Pulmonary artery endothelial cell (primary cell): ENCODE measurements around the gene GRAP. TPM values are rescaled to one million over a fixed set of nuclear protein-coding genes. Genes with fewer than 3 reads are reported as not detected.
"Not testable (repeated sequence)": the region's sequence is repeated elsewhere in the genome, so short reads cannot be mapped to it uniquely, and the experiment has no call there.

ENCODE experiments used
- DNase-seq: peaks from one replicate; pipeline ENCODE4 v3.0.0-alpha.2; 2011; ENCODE audit warnings: low read depth, low spot score
- total RNA-seq: library from RNA; depleted of rRNA; stranded (reverse); fragments of >200 nt; gene quantifications from 2 replicates; pipeline ENCODE4 v1.2.3, GENCODE V29; 2014

The GRAP gene
- total RNA-seq: 16.5 and 20.5 TPM in 2 replicates

DNA sequence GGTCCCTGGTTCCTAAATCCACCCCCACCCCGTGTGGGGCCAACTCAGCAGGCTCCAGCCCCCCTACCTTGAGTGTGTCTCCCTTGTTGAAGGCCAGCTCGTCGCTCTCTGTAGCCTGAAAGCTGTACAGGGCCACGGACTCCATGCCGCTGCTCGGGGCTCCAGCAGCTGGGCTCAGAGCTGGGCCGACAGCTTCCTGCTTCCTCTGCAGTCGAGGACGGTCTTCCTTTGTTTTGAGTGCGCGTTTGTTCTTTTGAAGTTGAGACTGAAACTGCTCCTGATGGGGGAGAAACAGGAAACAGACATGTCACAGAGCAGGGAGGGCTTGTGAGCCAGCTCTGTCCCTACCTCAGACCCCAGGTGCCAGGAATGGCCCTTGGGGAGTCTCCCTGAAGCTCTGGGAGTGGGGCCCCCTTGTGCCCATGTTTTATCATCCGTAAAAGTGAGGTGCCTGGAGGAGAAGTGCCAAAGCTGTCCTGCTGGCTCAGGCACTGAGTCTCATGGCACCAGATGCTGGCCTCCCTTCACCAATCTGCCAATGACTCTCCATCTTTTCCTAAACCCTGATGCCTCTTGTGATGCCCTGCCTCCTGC is at the start of gene GRAP:
TSS of gene GRAP (minus strand) at position 176 of the 594 bp plus-strand sequence. CDS start at position 145, 31 bp downstream.
- DNase-seq: not testable (repeated sequence)

- DNase-seq: not testable (repeated sequence)
Measured at GRCh38 chr17:19093684-19094438, 47.1 kb upstream of the GRAP start.

- not testable (repeated sequence) for DNase-seq
Measured at GRCh38 chr17:19092737-19093683, 46.3 kb upstream of the GRAP start.

GRCh38 chr17:19090058-19090772 is 43.5 kb upstream of the GRAP start:
- DNase-seq: not testable (repeated sequence)

DNA sequence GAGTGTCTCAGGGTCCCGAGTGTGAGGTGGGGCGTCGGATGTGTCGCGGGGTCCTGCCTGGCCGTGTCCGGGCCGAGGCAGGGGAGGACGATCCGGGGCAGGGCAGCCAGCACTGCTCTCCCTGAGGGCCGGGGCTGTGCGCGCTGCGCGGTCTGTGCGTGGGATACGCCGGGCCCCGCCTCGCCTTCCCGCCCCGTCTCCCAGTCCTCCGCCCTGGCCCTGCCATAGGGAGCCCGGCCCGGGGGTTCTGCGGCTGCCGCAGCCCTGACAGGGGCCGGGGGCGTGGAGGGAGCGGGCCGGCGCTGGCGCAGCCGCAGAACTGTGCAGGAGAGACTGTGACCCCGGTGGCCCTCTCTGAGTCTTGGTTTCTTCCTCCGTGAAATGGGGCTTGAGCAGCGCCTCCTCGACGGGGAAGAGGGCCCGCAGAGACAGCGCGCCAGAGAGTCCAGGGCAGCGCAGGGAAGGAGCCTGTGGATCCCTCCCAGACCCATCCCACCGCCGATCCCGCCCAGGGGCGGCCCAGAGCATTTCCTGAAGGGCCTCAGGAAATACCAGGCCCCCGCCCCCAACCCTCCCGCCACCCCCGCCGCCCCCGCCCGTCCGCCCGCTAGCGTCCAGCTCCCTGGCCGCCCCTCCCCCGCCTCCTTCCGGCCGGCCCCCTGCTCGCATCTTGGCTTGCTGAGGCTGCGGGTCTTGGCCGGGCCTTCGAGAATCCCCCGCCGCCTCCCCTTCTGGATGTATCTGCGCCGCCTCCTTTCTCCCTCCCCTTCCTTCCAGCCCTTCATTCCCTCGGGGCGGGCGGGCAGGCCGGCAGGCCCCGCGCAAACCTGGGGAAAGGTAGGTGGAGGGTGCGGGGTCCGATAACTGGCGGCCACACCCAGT is 42.3 kb upstream of the GRAP start:
- DNase-seq: not testable (repeated sequence)

GRCh38 chr17:19077386-19077785 is 30.6 kb upstream of the GRAP start:
- not testable (repeated sequence) for DNase-seq

GRCh38 chr17:19076398-19077192 is 29.8 kb upstream of the GRAP start:
- DNase-seq: not testable (repeated sequence)

GRCh38 chr17:19070318-19071168 is 23.8 kb upstream of the GRAP start:
- DNase-seq: not testable (repeated sequence)

DNA sequence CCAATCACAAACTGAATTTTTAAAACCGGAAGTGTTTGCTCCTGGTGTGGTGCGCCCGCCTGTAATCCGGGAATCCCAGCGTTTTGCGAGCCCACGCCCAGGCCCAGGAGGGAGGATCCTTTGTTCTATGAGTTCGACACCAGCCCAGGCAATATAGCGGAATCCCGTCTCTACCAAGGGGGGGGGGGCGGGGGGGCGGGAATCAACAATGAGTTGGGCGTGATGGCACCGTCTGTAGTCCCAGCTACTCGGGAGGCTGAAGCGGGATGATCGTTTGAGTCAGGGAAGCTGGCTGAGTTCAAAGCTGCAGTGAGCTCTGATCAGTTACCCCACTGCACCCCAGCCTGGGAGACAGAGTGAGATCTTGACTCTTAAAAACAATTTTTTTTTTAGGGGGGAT is 17.6 kb upstream of the GRAP start:
- not testable (repeated sequence) for DNase-seq

DNA sequence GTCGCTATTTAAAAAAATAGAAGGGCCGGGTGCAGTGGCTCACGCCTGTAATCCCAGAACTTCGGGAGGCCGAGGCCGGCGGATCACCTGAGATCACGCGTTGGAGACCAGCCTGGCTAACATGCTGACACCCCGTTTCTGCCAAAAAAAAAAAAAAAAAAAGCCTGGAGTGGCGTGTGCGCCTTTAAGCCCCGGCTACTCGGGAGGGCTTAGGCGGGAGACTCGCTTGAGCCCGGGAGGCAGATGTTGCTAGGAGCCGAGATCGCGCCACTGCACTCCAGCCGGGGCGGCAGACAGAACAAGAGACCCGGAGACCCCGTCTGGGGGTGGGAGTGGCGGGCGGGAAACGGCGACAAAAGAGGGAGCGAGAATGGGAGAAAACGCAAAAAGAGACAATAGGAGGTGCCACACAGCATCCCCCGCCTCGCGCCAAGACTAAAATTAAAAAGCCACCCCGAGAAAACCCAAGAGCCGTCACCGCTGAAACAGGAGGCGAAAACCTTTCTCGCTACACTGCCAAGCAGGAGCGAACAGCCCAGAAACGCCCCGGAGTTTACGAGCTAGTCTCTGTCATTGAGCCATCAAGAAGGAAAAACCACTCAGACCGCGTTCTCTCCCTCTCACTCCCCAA is 16.7 kb upstream of the GRAP start:
- DNase-seq: not testable (repeated sequence)

DNA sequence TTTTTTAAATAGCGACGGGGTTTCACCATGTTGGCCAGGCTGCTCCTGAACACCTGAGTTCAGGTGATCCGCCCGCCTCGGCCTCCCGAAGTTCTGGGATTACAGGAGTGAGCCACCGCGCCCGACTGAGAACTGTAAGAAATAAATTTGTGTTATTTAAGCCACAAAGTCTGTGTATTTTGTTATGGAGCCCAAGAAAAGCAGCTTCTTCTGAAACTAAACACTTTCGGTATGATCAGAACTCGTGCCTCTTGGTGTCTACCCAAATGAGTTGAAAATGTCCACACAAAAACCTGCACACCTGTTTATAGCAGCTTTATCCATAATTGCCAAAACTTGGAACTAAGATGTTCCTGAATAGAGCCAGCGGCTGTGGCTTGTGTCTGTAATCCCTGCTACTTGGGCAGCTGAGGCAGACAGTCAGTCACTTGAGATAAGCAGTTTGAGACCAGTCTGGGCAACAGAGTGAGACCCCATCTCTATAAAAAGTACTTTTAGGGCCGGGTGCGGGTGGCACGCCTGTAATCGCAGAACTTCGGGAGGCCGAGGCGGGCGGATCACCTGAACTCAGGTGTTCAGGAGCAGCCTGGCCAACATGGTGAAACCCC is 16.1 kb upstream of the GRAP start:
- not testable (repeated sequence) for DNase-seq

DNA sequence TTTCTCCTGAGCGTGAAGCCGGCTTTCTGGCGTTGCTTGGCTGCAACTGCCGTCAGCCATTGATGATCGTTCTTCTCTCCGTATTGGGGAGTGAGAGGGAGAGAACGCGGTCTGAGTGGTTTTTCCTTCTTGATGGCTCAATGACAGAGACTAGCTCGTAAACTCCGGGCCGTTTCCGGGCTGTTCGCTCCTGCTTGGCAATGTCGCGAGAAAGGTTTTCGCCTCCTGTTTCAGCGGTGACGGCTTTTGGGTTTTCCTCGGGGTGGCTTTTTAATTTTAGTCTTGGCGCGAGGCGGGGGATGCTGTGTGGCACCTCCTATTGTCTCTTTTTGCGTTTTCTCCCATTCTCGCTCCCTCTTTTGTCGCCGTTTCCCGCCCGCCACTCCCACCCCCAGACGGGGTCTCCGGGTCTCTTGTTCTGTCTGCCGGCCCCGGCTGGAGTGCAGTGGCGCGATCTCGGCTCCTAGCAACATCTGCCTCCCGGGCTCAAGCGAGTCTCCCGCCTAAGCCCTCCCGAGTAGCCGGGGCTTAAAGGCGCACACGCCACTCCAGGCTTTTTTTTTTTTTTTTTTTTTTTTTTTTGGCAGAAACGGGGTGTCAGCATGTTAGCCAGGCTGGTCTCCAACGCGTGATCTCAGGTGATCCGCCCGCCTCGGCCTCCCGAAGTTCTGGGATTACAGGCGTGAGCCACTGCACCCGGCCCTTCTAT is 15.4 kb upstream of the GRAP start:
- not testable (repeated sequence) for DNase-seq

DNA sequence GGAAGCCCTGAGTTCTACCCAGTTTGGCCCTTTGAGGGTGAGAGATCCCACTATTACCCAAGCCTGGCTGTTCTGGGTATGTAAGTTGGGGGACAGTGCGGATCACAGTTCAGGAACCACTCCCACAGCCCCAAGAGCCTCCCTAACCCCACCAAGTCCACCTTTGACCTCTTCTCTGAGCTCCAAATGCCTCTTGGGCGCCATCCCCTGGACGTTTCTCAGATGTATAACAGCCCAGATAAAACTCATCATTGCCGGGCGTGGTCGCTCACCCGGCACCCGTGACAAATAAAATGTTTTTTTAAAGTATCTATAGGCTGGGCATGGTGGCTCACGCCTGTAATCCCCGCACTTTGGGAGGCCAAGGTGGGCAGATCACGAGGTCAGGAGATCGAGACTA is 8.7 kb upstream of the GRAP start:
- not testable (repeated sequence) for DNase-seq

DNA sequence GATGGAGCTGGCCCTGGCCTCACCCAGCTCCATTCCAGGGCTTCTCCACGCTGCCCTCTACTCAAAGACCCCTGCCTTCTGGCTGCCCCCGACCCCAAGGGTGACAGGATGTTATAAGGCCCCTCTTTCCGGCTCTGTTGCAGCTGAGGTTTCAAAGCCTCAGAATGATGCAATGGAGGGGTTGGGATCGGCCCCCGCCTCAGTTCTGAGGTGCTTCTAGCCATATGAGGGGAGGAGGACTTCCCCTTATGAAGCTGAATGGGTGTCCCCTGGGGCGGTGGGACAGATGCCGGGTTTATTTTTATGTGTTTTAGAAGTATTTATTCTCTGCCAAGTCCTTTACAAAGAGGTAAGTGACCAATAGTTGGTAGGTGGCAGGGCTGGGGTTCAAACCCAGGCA is 2.1 kb upstream of the GRAP start:
- not testable (repeated sequence) for DNase-seq

GRCh38 chr17:19047510-19047909 is 753 bp upstream of the GRAP start:
- not testable (repeated sequence) for DNase-seq

- not testable (repeated sequence) for DNase-seq
Measured at GRCh38 chr17:19044643-19045042, 2.1 kb downstream of the GRAP start.

DNA sequence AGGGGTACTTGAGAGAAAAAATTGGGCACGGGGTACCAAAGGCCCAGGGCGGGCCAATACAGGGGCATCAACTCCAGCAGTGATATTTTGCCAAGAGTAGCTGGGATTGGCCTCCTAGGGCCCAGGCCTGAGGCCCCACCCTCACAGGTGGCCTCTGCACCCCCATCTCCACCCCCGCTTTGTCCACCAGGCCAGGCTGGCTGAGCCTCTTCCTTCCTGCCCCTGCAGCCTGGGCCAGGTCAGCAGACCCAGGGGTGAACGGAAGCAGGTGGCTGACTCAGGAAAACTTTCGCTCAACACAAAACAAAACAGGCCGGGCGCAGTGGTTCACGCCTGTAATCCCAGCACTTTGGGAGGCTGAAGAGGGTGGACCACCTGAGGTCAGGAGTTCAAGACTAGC is 3.7 kb downstream of the GRAP start:
- DNase-seq: not testable (repeated sequence)
